Activated T-cell treated with anti-CD3 and anti-CD28 coated beads, Interleukin-2, amount 50 U/mL, for 4 hours (primary cell): Measurements from ENCODE around the gene SLC31A1. TPM values are rescaled to one million over a fixed set of nuclear protein-coding genes. Genes with fewer than 3 reads are reported as not detected.

Source experiments
- ATAC-seq, 2 donors: fragments of 200-7000 bp; cut with Tn5 transposase; one replicate each; pipeline ENCODE4 v1.10.0; 2021
- DNase-seq: peaks from one replicate; pipeline ENCODE4 v3.0.0-alpha.2; 2020
- H3K27me3 Mint-ChIP-seq: one replicate; pipeline ENCODE4 v1.8.0; 2021; ENCODE audit warnings: low read depth, mixed read lengths
- H3K36me3 Mint-ChIP-seq: one replicate; pipeline ENCODE4 v1.8.0; 2022; ENCODE audit warnings: mixed read lengths; ENCODE audit not compliant: insufficient read depth
- H3K4me1 Mint-ChIP-seq: one replicate; pipeline ENCODE4 v1.8.0; 2021; ENCODE audit warnings: low read depth, mixed read lengths
- H3K4me3 Mint-ChIP-seq: one replicate; pipeline ENCODE4 v1.8.0; 2021; ENCODE audit warnings: mild to moderate bottlenecking, moderate library complexity, mixed read lengths
- H3K9me3 Mint-ChIP-seq: one replicate; pipeline ENCODE4 v1.8.0; 2021; ENCODE audit warnings: mixed read lengths
- total RNA-seq, 3 donors: library from RNA; stranded (reverse); gene quantifications; one replicate each; pipeline ENCODE4 v1.2.1, GENCODE V29; 2021

The SLC31A1 gene
- 10 to 100 TPM in 2 of 3 donors, 1 to 10 TPM in 1; 9.8 to 14.5 (median 14.2) TPM for total RNA-seq

- peak; percentile 97 to 99 for ATAC-seq
- Mint-ChIP-seq H3K4me3 (peak within 1 kb of the TSS; percentile 97), H3K36me3 (peaks cover 4% of the 10 kb centered on the region), H3K4me1 (peaks cover 37% of the 10 kb centered on the region), H3K27me3 (no peaks in the 10 kb centered on the region), H3K9me3 (no peaks in the 10 kb centered on the region)
- peak; percentile 96 for DNase-seq
Measured at GRCh38 chr9:113221003-113221799, at the start of gene SLC31A1, which contains the start of gene FKBP15. SLC31A1 (plus strand) TSS chr9:113221544; CDS start chr9:113256149, 34,605 bp downstream. FKBP15 (minus strand) TSS chr9:113221277; CDS start chr9:113221243, 34 bp downstream.

- Mint-ChIP-seq H3K27me3 (no peaks in the 10 kb centered on the region), H3K36me3 (peaks cover 60% of the 10 kb centered on the region), H3K9me3 (no peaks in the 10 kb centered on the region), H3K4me1 (no peaks in the 10 kb centered on the region), H3K4me3 (no peak overlapping the region)
- DNase-seq (no peak), ATAC-seq (no peak)
Measured at GRCh38 chr9:113173341-113173740, 48.0 kb upstream of the SLC31A1 start.

GRCh38 chr9:113176803-113177202, 44.5 kb upstream of the SLC31A1 start:
- DNase-seq (no peak), ATAC-seq (no peak)
- H3K9me3 Mint-ChIP-seq, result no peaks in the 10 kb centered on the region
- peaks cover 67% of the 10 kb centered on the region for H3K36me3 Mint-ChIP-seq
- no peaks in the 10 kb centered on the region for H3K4me1 Mint-ChIP-seq
- no peak overlapping the region for H3K4me3 Mint-ChIP-seq
- no peaks in the 10 kb centered on the region for H3K27me3 Mint-ChIP-seq

GRCh38 chr9:113177251-113177650, 44.1 kb upstream of the SLC31A1 start:
- peaks cover 67% of the 10 kb centered on the region for H3K36me3 Mint-ChIP-seq
- H3K4me1 Mint-ChIP-seq, result no peaks in the 10 kb centered on the region
- DNase-seq (no peak), ATAC-seq (no peak)
- H3K4me3 Mint-ChIP-seq, result no peak overlapping the region
- no peaks in the 10 kb centered on the region for H3K9me3 Mint-ChIP-seq
- no peaks in the 10 kb centered on the region for H3K27me3 Mint-ChIP-seq

GRCh38 chr9:113178087-113178486, 43.3 kb upstream of the SLC31A1 start:
- H3K4me1 Mint-ChIP-seq, result no peaks in the 10 kb centered on the region

GRCh38 chr9:113179839-113180238, 41.5 kb upstream of the SLC31A1 start:
- H3K4me3 Mint-ChIP-seq, result no peak overlapping the region
- no peaks in the 10 kb centered on the region for H3K4me1 Mint-ChIP-seq
- DNase-seq (no peak), ATAC-seq (no peak)
- peaks cover 70% of the 10 kb centered on the region for H3K36me3 Mint-ChIP-seq
- H3K27me3 Mint-ChIP-seq, result no peaks in the 10 kb centered on the region
- H3K9me3 Mint-ChIP-seq, result no peaks in the 10 kb centered on the region

More at GRCh38 chr9:113178087-113178486, 43.3 kb upstream of the SLC31A1 start:
- ATAC-seq (no peak), DNase-seq (no peak)
- H3K27me3 Mint-ChIP-seq, result no peaks in the 10 kb centered on the region
- H3K9me3 Mint-ChIP-seq, result no peaks in the 10 kb centered on the region
- H3K36me3 Mint-ChIP-seq, result peaks cover 66% of the 10 kb centered on the region
- H3K4me3 Mint-ChIP-seq, result no peak overlapping the region

- Mint-ChIP-seq H3K4me1 (no peaks in the 10 kb centered on the region), H3K27me3 (no peaks in the 10 kb centered on the region), H3K36me3 (peaks cover 74% of the 10 kb centered on the region), H3K9me3 (no peaks in the 10 kb centered on the region), H3K4me3 (no peak overlapping the region)
- ATAC-seq (no peak), DNase-seq (no peak)
Measured at GRCh38 chr9:113181165-113181564, 40.2 kb upstream of the SLC31A1 start.

- Mint-ChIP-seq H3K36me3 (peaks cover 69% of the 10 kb centered on the region), H3K27me3 (no peaks in the 10 kb centered on the region), H3K9me3 (no peaks in the 10 kb centered on the region), H3K4me3 (no peak overlapping the region), H3K4me1 (peaks cover 2% of the 10 kb centered on the region)
- no peak for DNase-seq
- ATAC-seq, result no peak
Measured at GRCh38 chr9:113183956-113184488, 37.3 kb upstream of the SLC31A1 start.

GRCh38 chr9:113184539-113184938, 36.8 kb upstream of the SLC31A1 start:
- peaks cover 67% of the 10 kb centered on the region for H3K36me3 Mint-ChIP-seq
- ATAC-seq, result no peak

GRCh38 chr9:113185271-113185670, 36.1 kb upstream of the SLC31A1 start:
- Mint-ChIP-seq H3K4me3 (no peak overlapping the region), H3K9me3 (no peaks in the 10 kb centered on the region), H3K36me3 (peaks cover 67% of the 10 kb centered on the region), H3K27me3 (no peaks in the 10 kb centered on the region), H3K4me1 (peaks cover 2% of the 10 kb centered on the region)
- DNase-seq (no peak), ATAC-seq (no peak)

More at GRCh38 chr9:113184539-113184938, 36.8 kb upstream of the SLC31A1 start:
- H3K4me1 Mint-ChIP-seq, result peaks cover 2% of the 10 kb centered on the region
- no peak overlapping the region for H3K4me3 Mint-ChIP-seq
- no peaks in the 10 kb centered on the region for H3K9me3 Mint-ChIP-seq
- no peaks in the 10 kb centered on the region for H3K27me3 Mint-ChIP-seq
- no peak for DNase-seq

GRCh38 chr9:113186137-113186755, 35.1 kb upstream of the SLC31A1 start:
- Mint-ChIP-seq H3K4me3 (no peak overlapping the region), H3K27me3 (no peaks in the 10 kb centered on the region), H3K9me3 (no peaks in the 10 kb centered on the region), H3K36me3 (peaks cover 64% of the 10 kb centered on the region), H3K4me1 (peaks cover 2% of the 10 kb centered on the region)
- ATAC-seq (no peak), DNase-seq (no peak)

GRCh38 chr9:113187929-113188595, 33.3 kb upstream of the SLC31A1 start:
- H3K4me3 Mint-ChIP-seq, result no peak overlapping the region
- peaks cover 2% of the 10 kb centered on the region for H3K4me1 Mint-ChIP-seq
- DNase-seq (no peak), ATAC-seq (no peak)
- peaks cover 57% of the 10 kb centered on the region for H3K36me3 Mint-ChIP-seq
- no peaks in the 10 kb centered on the region for H3K27me3 Mint-ChIP-seq
- H3K9me3 Mint-ChIP-seq, result no peaks in the 10 kb centered on the region

GRCh38 chr9:113192455-113192854, 28.9 kb upstream of the SLC31A1 start:
- Mint-ChIP-seq H3K4me3 (no peak overlapping the region), H3K27me3 (no peaks in the 10 kb centered on the region), H3K36me3 (peaks cover 38% of the 10 kb centered on the region), H3K9me3 (no peaks in the 10 kb centered on the region), H3K4me1 (peaks cover 2% of the 10 kb centered on the region)
- DNase-seq, result no peak
- ATAC-seq, result no peak

GRCh38 chr9:113199683-113200329, 21.5 kb upstream of the SLC31A1 start:
- no peak overlapping the region for H3K4me3 Mint-ChIP-seq

More at GRCh38 chr9:113199683-113200329, 21.5 kb upstream of the SLC31A1 start:
- DNase-seq (no peak), ATAC-seq (no peak)
- Mint-ChIP-seq H3K4me1 (peaks cover 2% of the 10 kb centered on the region), H3K27me3 (no peaks in the 10 kb centered on the region), H3K36me3 (peaks cover 45% of the 10 kb centered on the region), H3K9me3 (no peaks in the 10 kb centered on the region)
